ENCODE data around the gene POU5F1. TPM values are rescaled to one million over a fixed set of nuclear protein-coding genes. Genes with fewer than 3 reads are reported as not detected.
"Not testable (repeated sequence)": the region's sequence is repeated elsewhere in the genome, so short reads cannot be mapped to it uniquely, and the experiment has no call there.

The POU5F1 gene
- total RNA-seq, 2 experiments from 2014 or later = 0.21 TPM; not detected in 1

GRCh38 chr6:31190488-31190887 lies 20.0 kb upstream of the POU5F1 start:
- peaks cover 2% of the 10 kb centered on the region for H3K36me3 Mint-ChIP-seq (ENCODE audit: low read depth)
- ATAC-seq (peak; percentile 25), DNase-seq (no peak)
- no peak overlapping the region for H3K4me3 Mint-ChIP-seq
- H3K27ac Mint-ChIP-seq = no peak overlapping the region
- CTCF ChIA-PET = interaction anchor here (2.3 kb wide), 1 partner anchor 55 kb away, joined by 12 read pairs; no protein-coding TSS in a partner anchor
- POLR2A ChIA-PET = no interaction called here
- H3K4me1 Mint-ChIP-seq = peaks cover 9% of the 10 kb centered on the region
- intact Hi-C loops (cut with DNase I, micrococcal nuclease) = no loop called here
- H3K9me3 Mint-ChIP-seq (ENCODE audit: low read depth) = no peaks in the 10 kb centered on the region
- H3K27me3 Mint-ChIP-seq = no peaks in the 10 kb centered on the region

GRCh38 chr6:31189223-31189622 lies 18.7 kb upstream of the POU5F1 start:
- intact Hi-C loops (cut with DNase I, micrococcal nuclease); H3K27ac Mint-ChIP-seq; H3K4me1 Mint-ChIP-seq; H3K36me3 Mint-ChIP-seq (ENCODE audit: low read depth); H3K9me3 Mint-ChIP-seq (ENCODE audit: low read depth); POLR2A ChIA-PET; H3K27me3 Mint-ChIP-seq; DNase-seq; H3K4me3 Mint-ChIP-seq; ATAC-seq; CTCF ChIA-PET: not testable (repeated sequence)

- ATAC-seq (no peak), DNase-seq (no peak)
- ChIA-PET POLR2A (no interaction called here), CTCF (interaction anchor here (1.4 kb wide), 1 partner anchor 59 kb away, joined by 3 read pairs; no protein-coding TSS in a partner anchor)
- peaks cover 5% of the 10 kb centered on the region for H3K4me1 Mint-ChIP-seq
- H3K4me3 Mint-ChIP-seq = no peak overlapping the region
- no peaks in the 10 kb centered on the region for H3K27me3 Mint-ChIP-seq
- intact Hi-C loops (cut with DNase I, micrococcal nuclease) = no loop called here
- H3K36me3 Mint-ChIP-seq (ENCODE audit: low read depth) = no peaks in the 10 kb centered on the region
- no peaks in the 10 kb centered on the region for H3K9me3 Mint-ChIP-seq (ENCODE audit: low read depth)
- no peak overlapping the region for H3K27ac Mint-ChIP-seq
Measured at GRCh38 chr6:31187780-31188194, 17.3 kb upstream of the POU5F1 start.

- H3K9me3 Mint-ChIP-seq (ENCODE audit: low read depth) = no peaks in the 10 kb centered on the region
- intact Hi-C loops (cut with DNase I, micrococcal nuclease) = no loop called here
- peaks cover 5% of the 10 kb centered on the region for H3K4me1 Mint-ChIP-seq
- H3K27me3 Mint-ChIP-seq = no peaks in the 10 kb centered on the region
- H3K4me3 Mint-ChIP-seq = no peak overlapping the region
- ChIA-PET CTCF (interaction anchor here (0.6 to 1.4 kb wide), 2 partner anchors 58 to 197 kb away, joined by 3 read pairs; no protein-coding TSS in a partner anchor), POLR2A (no interaction called here)
- ATAC-seq (no peak), DNase-seq (no peak)
- no peaks in the 10 kb centered on the region for H3K36me3 Mint-ChIP-seq (ENCODE audit: low read depth)
- no peak overlapping the region for H3K27ac Mint-ChIP-seq
Measured at GRCh38 chr6:31186052-31186734, 15.7 kb upstream of the POU5F1 start.

GRCh38 chr6:31185695-31186051 lies 15.2 kb upstream of the POU5F1 start:
- ATAC-seq = peak; percentile 49
- H3K9me3 Mint-ChIP-seq (ENCODE audit: low read depth); H3K27ac Mint-ChIP-seq; CTCF ChIA-PET; DNase-seq; H3K4me1 Mint-ChIP-seq; POLR2A ChIA-PET; intact Hi-C loops (cut with DNase I, micrococcal nuclease); H3K4me3 Mint-ChIP-seq; H3K36me3 Mint-ChIP-seq (ENCODE audit: low read depth); H3K27me3 Mint-ChIP-seq: not testable (repeated sequence)

GRCh38 chr6:31183859-31184258 lies 13.4 kb upstream of the POU5F1 start:
- DNase-seq; H3K27me3 Mint-ChIP-seq; H3K36me3 Mint-ChIP-seq (ENCODE audit: low read depth); H3K4me3 Mint-ChIP-seq; H3K27ac Mint-ChIP-seq; intact Hi-C loops (cut with DNase I, micrococcal nuclease); H3K9me3 Mint-ChIP-seq (ENCODE audit: low read depth); ATAC-seq; POLR2A ChIA-PET: not testable (repeated sequence)
- CTCF ChIA-PET = interaction anchor here (0.8 to 2.0 kb wide), 4 partner anchors 12 to 259 kb away, joined by 3 to 4 read pairs (median 4); no protein-coding TSS in a partner anchor
- H3K4me1 Mint-ChIP-seq = peaks cover 18% of the 10 kb centered on the region

GRCh38 chr6:31183287-31183686 lies 12.8 kb upstream of the POU5F1 start:
- H3K36me3 Mint-ChIP-seq (ENCODE audit: low read depth); intact Hi-C loops (cut with DNase I, micrococcal nuclease); ATAC-seq; DNase-seq; H3K27ac Mint-ChIP-seq; H3K27me3 Mint-ChIP-seq; H3K9me3 Mint-ChIP-seq (ENCODE audit: low read depth); POLR2A ChIA-PET; H3K4me3 Mint-ChIP-seq: not testable (repeated sequence)
- H3K4me1 Mint-ChIP-seq = peaks cover 23% of the 10 kb centered on the region
- CTCF ChIA-PET = interaction anchor here (0.8 to 2.0 kb wide), 2 partner anchors 20 to 259 kb away, joined by 4 read pairs; no protein-coding TSS in a partner anchor

GRCh38 chr6:31180500-31180899 lies 10.0 kb upstream of the POU5F1 start:
- intact Hi-C loops (cut with DNase I, micrococcal nuclease) = loop anchor here in 1 of 2 experiments (1.0 kb wide), 1 partner anchor 22 kb away; the partner anchor contains the start of gene TCF19
- no peaks in the 10 kb centered on the region for H3K27me3 Mint-ChIP-seq
- DNase-seq (peak; percentile 82), ATAC-seq (peak; percentile 96)
- POLR2A ChIA-PET = interaction anchor here (1.1 to 1.2 kb wide), 2 partner anchors 16 to 186 kb away, joined by 3 read pairs; no protein-coding TSS in a partner anchor
- H3K4me3 Mint-ChIP-seq = peak overlapping the region; percentile 81
- H3K27ac Mint-ChIP-seq = peak overlapping the region; percentile 74
- CTCF ChIA-PET = interaction anchor here (1.1 kb wide), 1 partner anchor 186 kb away, joined by 4 read pairs; no protein-coding TSS in a partner anchor
- no peaks in the 10 kb centered on the region for H3K9me3 Mint-ChIP-seq (ENCODE audit: low read depth)
- H3K36me3 Mint-ChIP-seq (ENCODE audit: low read depth) = no peaks in the 10 kb centered on the region
- H3K4me1 Mint-ChIP-seq = peaks cover 22% of the 10 kb centered on the region

GRCh38 chr6:31179896-31180295 lies 9.4 kb upstream of the POU5F1 start:
- ChIA-PET CTCF (interaction anchor here (0.9 kb wide), 1 partner anchor 41 kb away, joined by 3 read pairs; the partner anchor contains the start of gene PSORS1C2), POLR2A (interaction anchor here (0.6 kb wide), 1 partner anchor 16 kb away, joined by 3 read pairs; no protein-coding TSS in a partner anchor)
- peak overlapping the region; percentile 81 for H3K4me3 Mint-ChIP-seq
- no peaks in the 10 kb centered on the region for H3K27me3 Mint-ChIP-seq
- peaks cover 22% of the 10 kb centered on the region for H3K4me1 Mint-ChIP-seq
- H3K27ac Mint-ChIP-seq = no peak overlapping the region
- intact Hi-C loops (cut with DNase I, micrococcal nuclease) = loop anchor here in 1 of 2 experiments (1.0 kb wide), 1 partner anchor 22 kb away; the partner anchor contains the start of gene TCF19
- H3K9me3 Mint-ChIP-seq (ENCODE audit: low read depth) = no peaks in the 10 kb centered on the region
- ATAC-seq (no peak), DNase-seq (no peak)
- no peaks in the 10 kb centered on the region for H3K36me3 Mint-ChIP-seq (ENCODE audit: low read depth)

- Mint-ChIP-seq H3K27ac (peak overlapping the region; percentile 44), H3K27me3 (no peaks in the 10 kb centered on the region), H3K4me1 (peaks cover 22% of the 10 kb centered on the region), H3K36me3 (ENCODE audit: low read depth) (no peaks in the 10 kb centered on the region), H3K4me3 (peak overlapping the region; percentile 16), H3K9me3 (ENCODE audit: low read depth) (no peaks in the 10 kb centered on the region)
- ChIA-PET POLR2A (no interaction called here), CTCF (interaction anchor here (0.6 kb wide), 1 partner anchor 18 kb away, joined by 3 read pairs; no protein-coding TSS in a partner anchor)
- intact Hi-C loops (cut with DNase I, micrococcal nuclease) = no loop called here
- ATAC-seq (no peak), DNase-seq (no peak)
Measured at GRCh38 chr6:31179042-31179386, 8.5 kb upstream of the POU5F1 start.

GRCh38 chr6:31178143-31179041 lies 7.9 kb upstream of the POU5F1 start:
- peak; percentile 20 for DNase-seq
- intact Hi-C loops (cut with DNase I, micrococcal nuclease) = no loop called here
- ChIA-PET CTCF (interaction anchor here (0.6 kb wide), 1 partner anchor 18 kb away, joined by 3 read pairs; no protein-coding TSS in a partner anchor), POLR2A (no interaction called here)
- Mint-ChIP-seq H3K36me3 (ENCODE audit: low read depth) (no peaks in the 10 kb centered on the region), H3K27me3 (no peaks in the 10 kb centered on the region), H3K9me3 (ENCODE audit: low read depth) (no peaks in the 10 kb centered on the region), H3K4me1 (peaks cover 22% of the 10 kb centered on the region), H3K4me3 (no peak overlapping the region), H3K27ac (peak overlapping the region; percentile 44)
- peak; percentile 71 for ATAC-seq
